GM19468 (cell line): Measurements from ENCODE around the gene IRX3.

ENCODE experiments used
- ATAC-seq: cut with Tn5 transposase; IDR thresholded peaks from one replicate; pipeline ENCODE4 v1.9.1; 2021; ENCODE audit warnings: mild to moderate bottlenecking, moderate library complexity, moderate number of reproducible peaks; ENCODE audit not compliant: unreplicated experiment; ENCODE audit errors: extremely low read depth

Gene IRX3

GRCh38 chr16:54240271-54241129 is 46.1 kb downstream of the IRX3 start:
- ATAC-seq = no peak

DNA sequence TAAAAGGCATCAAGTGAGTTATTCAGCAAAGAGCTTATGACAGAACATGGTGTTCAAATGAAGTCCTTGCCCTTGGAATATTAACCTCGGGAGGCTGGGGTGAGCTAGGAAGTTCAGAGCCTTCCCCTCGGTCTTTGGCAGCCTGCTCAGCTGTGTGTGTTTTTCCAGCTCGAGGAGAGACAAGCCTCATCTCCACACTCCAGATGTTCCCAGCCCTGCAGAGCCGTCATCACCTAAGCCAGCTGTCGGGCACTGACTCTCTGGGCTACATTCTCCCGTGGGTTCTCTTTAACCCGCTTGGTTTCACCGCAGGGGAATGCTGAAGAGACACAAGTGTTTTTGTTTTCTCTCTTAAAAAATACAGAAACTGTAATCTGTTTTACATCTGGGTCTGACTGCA is 47.1 kb downstream of the IRX3 start:
- no peak for ATAC-seq

- no peak for ATAC-seq
Measured at GRCh38 chr16:54236773-54237172, 49.8 kb downstream of the IRX3 start.

- ATAC-seq = no peak
Measured at GRCh38 chr16:54233615-54234014, 53.0 kb downstream of the IRX3 start.
